ENCODE data around the gene GPN3.
A peak's percentile ranks its signal among the peaks of the same experiment; 100 is the strongest.
"Not testable (repeated sequence)": the region's sequence is repeated elsewhere in the genome, so short reads cannot be mapped to it uniquely, and the experiment has no call there.

GPN3 gene

DNA sequence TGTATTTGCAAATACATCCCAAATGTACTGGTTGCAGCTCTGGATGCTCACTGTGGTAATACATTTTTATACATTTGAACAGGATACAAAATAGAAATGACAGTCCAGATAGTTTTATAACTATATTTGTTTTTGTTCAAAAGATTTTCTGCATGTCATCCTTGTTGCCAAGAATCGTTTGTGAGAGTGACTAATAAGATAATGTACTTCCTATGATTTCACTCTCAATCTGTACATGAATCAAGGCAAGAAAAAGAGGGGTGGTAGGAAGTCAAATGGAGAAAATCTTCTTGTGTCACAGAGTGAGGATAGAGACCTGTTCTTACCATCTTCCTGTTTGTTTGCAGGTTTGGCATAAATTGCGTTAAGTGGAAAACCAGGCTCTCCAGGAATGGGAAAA, 31.8 kb downstream of the GPN3 start:
- H3K4me3 ChIP-seq (ENCODE audit: low read depth, low read length) = no peak overlapping the region
- H3K9me3 ChIP-seq (ENCODE audit: control insufficient read depth, insufficient read depth, low read depth, low read length) = no peaks in the 10 kb centered on the region
- no peak overlapping the region for H3K27ac ChIP-seq (ENCODE audit: low read depth, low read length)
- H3K9ac ChIP-seq (ENCODE audit: low read length) = no peak overlapping the region
- peaks cover 56% of the 10 kb centered on the region for H3K36me3 ChIP-seq (ENCODE audit: control insufficient read depth, insufficient read depth, low read length)
- no peaks in the 10 kb centered on the region for H3K27me3 ChIP-seq (ENCODE audit: control insufficient read depth, insufficient read depth, low read length)
- H3K4me1 ChIP-seq (ENCODE audit: control insufficient read depth, insufficient read depth, low read length) = no peaks in the 10 kb centered on the region

DNA sequence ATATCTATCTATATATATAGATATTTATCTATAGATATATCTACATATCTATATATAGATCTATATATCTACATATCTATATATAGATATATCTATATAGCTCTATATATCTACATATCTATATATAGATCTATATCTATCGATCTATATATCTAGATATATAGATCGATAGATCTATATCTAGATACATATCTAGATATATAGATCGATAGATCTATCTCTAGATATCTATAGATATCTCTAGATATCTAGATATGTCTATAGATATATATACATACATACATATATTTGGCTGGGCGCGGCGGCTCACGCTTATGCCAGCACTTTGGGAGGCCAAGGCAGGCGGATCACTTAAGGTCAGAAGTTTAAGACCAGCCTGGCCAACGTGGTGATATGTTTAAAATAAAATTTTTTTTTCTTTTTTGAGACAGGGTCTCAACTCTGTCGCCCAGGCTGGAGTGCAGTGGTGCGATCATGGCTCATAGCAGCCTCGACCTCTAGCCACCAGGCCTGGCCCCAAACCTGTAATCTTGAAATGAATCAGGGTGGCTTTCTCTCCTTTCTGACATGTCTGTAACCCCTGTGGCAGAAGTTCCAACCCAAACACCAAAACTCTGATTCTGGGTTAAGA, 36.0 kb downstream of the GPN3 start:
- Histone ChIP-seq H3K9me3 (ENCODE audit: control insufficient read depth, insufficient read depth, low read depth, low read length) (no peaks in the 10 kb centered on the region), H3K4me3 (ENCODE audit: low read depth, low read length) (no peak overlapping the region), H3K27ac (ENCODE audit: low read depth, low read length) (no peak overlapping the region), H3K27me3 (ENCODE audit: control insufficient read depth, insufficient read depth, low read length) (no peaks in the 10 kb centered on the region), H3K4me1 (ENCODE audit: control insufficient read depth, insufficient read depth, low read length) (no peaks in the 10 kb centered on the region), H3K36me3 (ENCODE audit: control insufficient read depth, insufficient read depth, low read length) (peaks cover 25% of the 10 kb centered on the region), H3K9ac (ENCODE audit: low read length) (no peak overlapping the region)

DNA sequence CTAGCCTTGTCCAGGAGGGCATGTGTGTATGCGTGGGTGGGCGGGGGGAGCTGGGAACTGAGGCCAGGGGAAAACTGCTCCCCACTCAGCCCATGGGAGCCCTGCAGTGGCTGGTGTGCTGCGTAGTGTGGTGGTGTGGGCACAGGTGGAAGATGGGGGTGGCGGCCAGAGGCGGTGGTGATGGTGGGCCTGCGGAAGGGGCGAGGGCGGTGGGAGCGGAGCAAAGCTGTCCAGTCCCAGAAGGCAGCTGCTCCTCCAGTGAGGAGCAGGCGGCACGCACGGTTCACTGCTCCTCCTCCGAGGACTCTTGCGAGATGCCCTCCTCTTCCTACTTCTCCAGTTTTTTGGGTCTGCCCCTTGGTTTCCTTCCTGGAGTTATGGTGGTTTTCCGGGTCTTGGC, 38.4 kb downstream of the GPN3 start:
- H3K9ac ChIP-seq (ENCODE audit: low read length); H3K27ac ChIP-seq (ENCODE audit: low read depth, low read length); H3K4me3 ChIP-seq (ENCODE audit: low read depth, low read length); H3K4me1 ChIP-seq (ENCODE audit: control insufficient read depth, insufficient read depth, low read length); H3K36me3 ChIP-seq (ENCODE audit: control insufficient read depth, insufficient read depth, low read length); H3K9me3 ChIP-seq (ENCODE audit: control insufficient read depth, insufficient read depth, low read depth, low read length); H3K27me3 ChIP-seq (ENCODE audit: control insufficient read depth, insufficient read depth, low read length): not testable (repeated sequence)

DNA sequence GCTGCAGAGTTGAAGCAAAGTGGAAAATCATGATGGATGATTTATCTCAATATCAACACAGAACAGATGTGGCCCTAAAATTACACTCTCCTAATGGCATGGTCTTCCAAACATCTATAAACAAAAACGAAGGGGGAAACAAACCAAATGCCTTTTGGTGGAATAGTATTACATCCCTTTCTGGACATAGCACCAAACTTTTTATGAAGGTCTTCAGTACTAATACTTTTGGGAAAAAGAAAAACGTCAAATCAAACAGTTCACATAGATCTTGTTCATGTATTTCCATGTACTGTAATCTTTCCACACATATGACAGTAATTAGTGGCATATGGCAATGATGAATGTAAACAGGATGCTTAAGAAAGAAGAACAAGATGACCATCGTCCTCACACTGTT, 41.7 kb downstream of the GPN3 start:
- Histone ChIP-seq H3K27ac (ENCODE audit: low read depth, low read length) (no peak overlapping the region), H3K27me3 (ENCODE audit: control insufficient read depth, insufficient read depth, low read length) (no peaks in the 10 kb centered on the region), H3K9ac (ENCODE audit: low read length) (no peak overlapping the region), H3K36me3 (ENCODE audit: control insufficient read depth, insufficient read depth, low read length) (no peaks in the 10 kb centered on the region), H3K4me3 (ENCODE audit: low read depth, low read length) (no peak overlapping the region), H3K4me1 (ENCODE audit: control insufficient read depth, insufficient read depth, low read length) (peaks cover 5% of the 10 kb centered on the region; the same call in 1 of the 2 replicates), H3K9me3 (ENCODE audit: control insufficient read depth, insufficient read depth, low read depth, low read length) (no peaks in the 10 kb centered on the region)

DNA sequence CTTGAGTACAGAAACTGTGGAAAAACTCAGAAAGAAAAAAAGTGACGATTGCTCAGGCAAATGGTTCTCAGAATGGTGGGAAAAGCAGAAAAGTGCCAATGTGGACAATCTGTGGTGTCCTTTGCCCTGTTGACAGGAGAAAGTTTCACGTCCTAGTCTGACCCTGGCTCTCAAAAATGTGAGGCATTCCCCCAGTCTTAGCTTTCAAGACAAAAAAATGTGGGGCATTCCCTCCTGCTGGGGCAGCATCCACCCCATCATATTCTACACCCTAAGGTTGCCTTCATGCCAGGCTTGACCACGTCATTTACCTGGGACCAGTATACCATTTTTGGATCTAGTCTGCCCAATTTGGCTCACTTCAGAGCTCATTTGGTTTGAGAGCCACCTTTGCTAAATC, 43.8 kb downstream of the GPN3 start:
- Histone ChIP-seq H3K4me3 (ENCODE audit: low read depth, low read length) (no peak overlapping the region), H3K9me3 (ENCODE audit: control insufficient read depth, insufficient read depth, low read depth, low read length) (no peaks in the 10 kb centered on the region), H3K27ac (ENCODE audit: low read depth, low read length) (no peak overlapping the region), H3K4me1 (ENCODE audit: control insufficient read depth, insufficient read depth, low read length) (peaks cover 5% of the 10 kb centered on the region; the same call in 1 of the 2 replicates), H3K27me3 (ENCODE audit: control insufficient read depth, insufficient read depth, low read length) (no peaks in the 10 kb centered on the region), H3K36me3 (ENCODE audit: control insufficient read depth, insufficient read depth, low read length) (no peaks in the 10 kb centered on the region), H3K9ac (ENCODE audit: low read length) (no peak overlapping the region)

DNA sequence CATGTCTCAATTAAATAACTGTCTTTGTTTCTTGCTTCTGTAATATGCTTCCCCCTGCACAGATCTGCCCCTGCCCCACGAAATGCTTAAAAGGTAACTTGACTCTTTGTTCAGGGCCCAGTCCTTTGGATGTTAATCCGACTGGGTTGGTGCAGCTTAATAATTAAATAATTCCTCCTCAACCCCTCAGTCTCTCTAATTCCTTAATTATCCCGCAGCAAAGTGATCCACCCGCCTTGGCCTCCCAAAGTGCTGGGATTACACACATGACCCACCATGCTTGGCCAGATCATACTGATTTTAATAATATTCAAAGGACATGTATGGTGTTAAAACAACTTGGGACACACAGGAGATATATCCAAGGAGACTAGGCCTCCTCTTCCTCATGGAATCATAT, 46.4 kb downstream of the GPN3 start:
- peaks cover 5% of the 10 kb centered on the region; the same call in 1 of the 2 replicates for H3K4me1 ChIP-seq (ENCODE audit: control insufficient read depth, insufficient read depth, low read length)
- no peaks in the 10 kb centered on the region for H3K36me3 ChIP-seq (ENCODE audit: control insufficient read depth, insufficient read depth, low read length)
- H3K9me3 ChIP-seq (ENCODE audit: control insufficient read depth, insufficient read depth, low read depth, low read length) = no peaks in the 10 kb centered on the region
- H3K27ac ChIP-seq (ENCODE audit: low read depth, low read length) = no peak overlapping the region
- H3K9ac ChIP-seq (ENCODE audit: low read length) = no peak overlapping the region
- no peak overlapping the region for H3K4me3 ChIP-seq (ENCODE audit: low read depth, low read length)
- H3K27me3 ChIP-seq (ENCODE audit: control insufficient read depth, insufficient read depth, low read length) = no peaks in the 10 kb centered on the region

DNA sequence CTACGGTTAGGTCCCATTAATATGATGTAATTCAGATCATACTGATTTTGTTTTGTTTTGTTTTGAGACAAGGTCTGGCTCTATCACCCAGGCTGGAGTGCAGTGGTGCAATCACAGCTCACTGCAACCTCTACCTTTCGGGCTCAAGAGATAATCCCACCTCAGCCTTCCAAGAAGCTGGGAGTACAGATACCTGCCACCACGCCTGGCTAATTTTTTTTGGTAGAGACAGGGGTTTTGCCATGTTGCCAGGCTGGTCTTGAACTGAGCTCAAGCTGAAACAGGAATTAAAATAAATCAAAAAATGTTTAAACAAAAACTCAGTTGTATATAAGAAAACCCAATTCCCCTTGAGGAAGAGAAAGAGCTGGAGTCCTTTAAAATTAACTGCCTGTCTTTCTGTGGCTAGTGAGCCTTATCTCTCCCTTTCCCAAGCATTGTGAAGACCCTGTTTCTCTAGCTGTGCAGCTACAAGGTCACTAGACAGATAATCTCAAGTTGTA, 46.8 kb downstream of the GPN3 start:
- Histone ChIP-seq H3K9me3 (ENCODE audit: control insufficient read depth, insufficient read depth, low read depth, low read length) (no peaks in the 10 kb centered on the region), H3K27me3 (ENCODE audit: control insufficient read depth, insufficient read depth, low read length) (no peaks in the 10 kb centered on the region), H3K4me3 (ENCODE audit: low read depth, low read length) (no peak overlapping the region), H3K36me3 (ENCODE audit: control insufficient read depth, insufficient read depth, low read length) (no peaks in the 10 kb centered on the region), H3K9ac (ENCODE audit: low read length) (no peak overlapping the region), H3K27ac (ENCODE audit: low read depth, low read length) (no peak overlapping the region), H3K4me1 (ENCODE audit: control insufficient read depth, insufficient read depth, low read length) (peaks cover 5% of the 10 kb centered on the region; the same call in 1 of the 2 replicates)

DNA sequence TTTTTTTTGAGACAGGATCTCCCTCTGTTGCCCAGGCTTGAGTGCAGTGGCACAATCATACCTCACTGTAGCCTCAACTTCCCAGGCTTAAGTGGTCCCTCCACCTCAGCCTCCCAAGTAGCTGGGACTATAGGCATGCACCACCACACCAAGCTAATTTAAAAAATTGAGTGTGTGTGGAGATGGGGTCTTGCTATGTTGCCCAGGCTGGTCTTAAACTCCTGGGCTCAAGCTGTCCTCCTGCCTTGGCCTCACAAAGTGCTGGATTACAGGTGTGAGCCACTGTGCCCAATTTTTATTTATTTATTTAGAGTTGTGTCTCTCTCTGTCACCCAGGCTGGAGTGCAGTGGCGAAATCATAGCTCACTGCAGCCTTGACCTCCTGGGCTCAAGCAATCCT, 47.4 kb downstream of the GPN3 start:
- not testable (repeated sequence) for H3K27ac ChIP-seq (ENCODE audit: low read depth, low read length); H3K4me1 ChIP-seq (ENCODE audit: control insufficient read depth, insufficient read depth, low read length); H3K9me3 ChIP-seq (ENCODE audit: control insufficient read depth, insufficient read depth, low read depth, low read length); H3K9ac ChIP-seq (ENCODE audit: low read length); H3K4me3 ChIP-seq (ENCODE audit: low read depth, low read length); H3K36me3 ChIP-seq (ENCODE audit: control insufficient read depth, insufficient read depth, low read length); H3K27me3 ChIP-seq (ENCODE audit: control insufficient read depth, insufficient read depth, low read length)

DNA sequence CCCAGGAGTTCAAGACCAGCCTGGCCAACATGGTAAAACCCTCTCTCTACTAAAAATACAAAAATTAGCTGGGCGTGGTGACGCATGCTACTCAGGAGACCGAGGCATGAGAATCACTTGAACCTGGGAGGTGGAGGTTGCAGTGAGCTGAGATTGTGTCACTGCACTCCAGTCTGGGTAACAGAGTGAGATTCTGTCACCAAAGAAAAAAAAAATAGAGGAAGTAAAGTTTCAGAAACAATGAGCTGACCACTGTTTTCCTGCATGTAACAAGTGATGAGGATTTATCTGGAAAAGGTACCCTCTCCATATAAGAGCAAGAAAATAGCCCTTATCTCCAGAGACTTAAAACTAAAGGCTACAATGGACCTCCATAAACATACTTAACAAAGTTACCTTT, 50.9 kb downstream of the GPN3 start:
- not testable (repeated sequence) for H3K9me3 ChIP-seq (ENCODE audit: control insufficient read depth, insufficient read depth, low read depth, low read length); H3K4me1 ChIP-seq (ENCODE audit: control insufficient read depth, insufficient read depth, low read length); H3K4me3 ChIP-seq (ENCODE audit: low read depth, low read length); H3K27ac ChIP-seq (ENCODE audit: low read depth, low read length); H3K27me3 ChIP-seq (ENCODE audit: control insufficient read depth, insufficient read depth, low read length); H3K36me3 ChIP-seq (ENCODE audit: control insufficient read depth, insufficient read depth, low read length); H3K9ac ChIP-seq (ENCODE audit: low read length)

DNA sequence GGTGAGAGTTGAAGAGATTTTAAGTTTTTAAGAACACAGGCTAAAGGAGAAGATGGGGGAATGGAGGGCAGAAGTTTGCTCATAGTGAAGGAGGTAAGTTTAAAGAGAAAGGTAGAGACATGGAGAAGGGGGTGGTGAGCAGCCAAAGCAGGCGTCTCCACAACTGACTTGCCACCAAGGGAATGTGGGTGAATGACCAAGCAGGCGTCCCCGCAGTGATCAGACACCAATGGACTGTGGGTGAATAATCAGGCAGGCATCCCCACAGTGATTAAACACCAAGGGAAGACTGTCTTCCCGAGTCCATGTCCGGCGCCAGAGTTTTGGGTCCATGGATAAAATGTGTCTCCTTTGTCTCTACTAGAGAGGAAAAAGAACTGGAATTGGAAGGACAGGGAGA, 58.0 kb downstream of the GPN3 start:
- H3K27ac ChIP-seq (ENCODE audit: low read depth, low read length) = peak overlapping the region; percentile 6; the same call in 1 of the 2 replicates
- H3K9me3 ChIP-seq (ENCODE audit: control insufficient read depth, insufficient read depth, low read depth, low read length); H3K27me3 ChIP-seq (ENCODE audit: control insufficient read depth, insufficient read depth, low read length); H3K4me3 ChIP-seq (ENCODE audit: low read depth, low read length); H3K4me1 ChIP-seq (ENCODE audit: control insufficient read depth, insufficient read depth, low read length); H3K36me3 ChIP-seq (ENCODE audit: control insufficient read depth, insufficient read depth, low read length): not testable (repeated sequence)
- peak overlapping the region; percentile 39 for H3K9ac ChIP-seq (ENCODE audit: low read length)

DNA sequence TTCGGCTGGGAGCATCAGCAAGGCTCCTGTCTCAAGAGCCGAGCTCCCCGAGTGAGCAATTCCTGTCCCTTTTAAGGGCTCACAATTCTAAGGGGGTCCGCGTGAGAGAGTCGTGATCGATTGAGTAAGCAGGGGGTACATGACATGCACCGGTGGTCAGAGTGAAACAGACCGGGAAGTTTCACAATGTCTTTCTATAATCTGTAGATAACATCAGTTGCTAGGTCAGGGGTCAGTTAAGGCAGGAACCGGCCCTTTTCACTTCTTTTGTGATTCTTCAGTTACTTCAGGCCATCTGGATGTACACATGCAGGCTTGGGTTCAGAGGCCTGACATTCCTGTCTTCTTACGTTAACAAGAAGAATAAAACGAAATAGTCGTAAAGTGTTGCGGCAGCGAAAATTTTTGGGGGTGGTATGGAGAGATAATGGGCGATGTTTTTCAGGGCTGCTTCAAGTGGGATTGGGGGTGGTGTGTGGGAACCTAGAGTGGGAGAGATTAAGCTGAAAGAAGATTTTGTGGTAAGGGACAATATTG, 62.9 kb downstream of the GPN3 start:
- not testable (repeated sequence) for H3K27me3 ChIP-seq (ENCODE audit: control insufficient read depth, insufficient read depth, low read length); H3K4me1 ChIP-seq (ENCODE audit: control insufficient read depth, insufficient read depth, low read length); H3K27ac ChIP-seq (ENCODE audit: low read depth, low read length); H3K9ac ChIP-seq (ENCODE audit: low read length); H3K9me3 ChIP-seq (ENCODE audit: control insufficient read depth, insufficient read depth, low read depth, low read length); H3K4me3 ChIP-seq (ENCODE audit: low read depth, low read length)
- H3K36me3 ChIP-seq (ENCODE audit: control insufficient read depth, insufficient read depth, low read length) = peaks cover 13% of the 10 kb centered on the region

All from HUES6 (cell line).